H1 (cell line): ENCODE results near the gene ENTPD8. TPM values are rescaled to one million over a fixed set of nuclear protein-coding genes. Genes with fewer than 3 reads are reported as not detected.

ENCODE experiments used
- CTCF ChIA-PET: fragments of 300-600 bp; sonication (Branson Sonifier 250); formaldehyde crosslinking; loops from one replicate; lab custom pipeline; 2021; ENCODE audit not compliant: partially characterized antibody; lab: Charles Lee
- POLR2A ChIA-PET: fragments of 300-600 bp; sonication (Branson Sonifier 250); formaldehyde crosslinking; loops from one replicate; lab custom pipeline; 2021; ENCODE audit warnings: inconsistent platforms; ENCODE audit not compliant: partially characterized antibody; lab: Charles Lee
- DNase-seq, 2 experiments: peaks; one replicate each; pipeline versions ENCODE4 v3.0.0 to v3.0.0-alpha.2; 2010 to 2022; ENCODE audit warnings: low spot score in 2 of 2, low read depth in 1 of 2, mixed read lengths in 1 of 2
- FAIRE-seq: peaks from 2 replicates; lab custom pipeline; 2011; peaks lifted over from hg19 to GRCh38; lab: Jason Lieb, UNC
- H2AFZ ChIP-seq: 2 replicates; pipeline ENCODE4 v1.8.1; 2012; ENCODE audit warnings: low read length, inconsistent platforms
- H2AK5ac ChIP-seq: 2 replicates; pipeline ENCODE4 v1.6.1; 2013; ENCODE audit warnings: low read depth, low read length
- H2BK120ac ChIP-seq: replicated peaks from 2 replicates; pipeline ENCODE3; 2013; ENCODE audit warnings: low read depth, low read length, inconsistent platforms
- H2BK12ac ChIP-seq: 2 replicates; pipeline ENCODE4 v1.6.1; 2013; ENCODE audit warnings: low read depth, low read length
- H2BK15ac ChIP-seq: 2 replicates; pipeline ENCODE4 v1.6.1; 2013; ENCODE audit warnings: low read length
- H2BK20ac ChIP-seq: 2 replicates; pipeline ENCODE4 v1.6.1; 2013; ENCODE audit warnings: low read length
- H2BK5ac ChIP-seq: 2 replicates; pipeline ENCODE4 v1.6.1; 2013; ENCODE audit warnings: low read depth, low read length
- H3K14ac ChIP-seq: 2 replicates; pipeline ENCODE4 v1.6.1; 2013; ENCODE audit warnings: inconsistent platforms; ENCODE audit not compliant: insufficient read length
- H3K18ac ChIP-seq: 2 replicates; pipeline ENCODE4 v1.6.1; 2013; ENCODE audit warnings: low read length; ENCODE audit errors: extremely low read depth
- H3K23ac ChIP-seq: 2 replicates; pipeline ENCODE4 v1.6.1; 2013; ENCODE audit warnings: inconsistent platforms; ENCODE audit not compliant: insufficient read length
- H3K23me2 ChIP-seq: 2 replicates; pipeline ENCODE4 v1.6.1; 2013; ENCODE audit warnings: low read depth, low read length
- H3K27ac ChIP-seq: 2 replicates; pipeline ENCODE4 v1.6.1; 2011; ENCODE audit warnings: low read depth, low read length, inconsistent platforms
- H3K27me3 ChIP-seq, 4 experiments: replicated peaks in 1 of 4; 1 replicate in 1 of 4; 2 replicates in 3 of 4; pipeline versions ENCODE4 v1.6.1 to v1.8.1; 2011 to 2013; ENCODE audit warnings: low read length in 3 of 4, mild to moderate bottlenecking in 3 of 4, inconsistent platforms in 2 of 4, mixed read lengths in 2 of 4, moderate library complexity in 1 of 4; ENCODE audit not compliant: control insufficient read depth in 3 of 4, insufficient read depth in 3 of 4; ENCODE audit errors: extremely low read depth in 1 of 4
- H3K36me3 ChIP-seq, 4 experiments: 2 replicates each; pipeline versions ENCODE4 v1.6.1 to v1.8.1; 2011 to 2013; ENCODE audit warnings: mild to moderate bottlenecking in 4 of 4, low read length in 3 of 4, moderate library complexity in 2 of 4, control low read depth in 1 of 4, inconsistent platforms in 1 of 4; ENCODE audit not compliant: insufficient read depth in 4 of 4, control insufficient read depth in 2 of 4
- H3K4ac ChIP-seq: replicated peaks from 2 replicates; pipeline ENCODE3; 2013; ENCODE audit warnings: low read length, low read depth, mixed read lengths, inconsistent platforms; ENCODE audit not compliant: insufficient read length
- H3K4me1 ChIP-seq, 4 experiments: replicated peaks in 1 of 4; 1 replicate in 1 of 4; 2 replicates in 3 of 4; pipeline versions ENCODE4 v1.6.1 to v1.8.1; 2011 to 2013; ENCODE audit warnings: low read length in 3 of 4, inconsistent platforms in 2 of 4, mixed read lengths in 1 of 4; ENCODE audit not compliant: insufficient read depth in 4 of 4, control insufficient read depth in 3 of 4
- H3K4me2 ChIP-seq, 2 experiments: 2 replicates each; pipeline versions ENCODE4 v1.6.1 to v1.8.1; 2011 to 2013; ENCODE audit warnings: low read depth in 2 of 2, low read length in 2 of 2, control low read depth in 1 of 2, inconsistent platforms in 1 of 2, mild to moderate bottlenecking in 1 of 2; ENCODE audit not compliant: insufficient read depth in 1 of 2
- H3K4me3 ChIP-seq, 4 experiments: fragments of 200-600, 300-600 bp in 1 of 4; sonication (generic), shearing (Covaris generic), sonication (Bioruptor Twin) in 1 of 4; 2 replicates each; pipeline versions ENCODE4 v1.5.1 to v1.8.1; 2011 to 2016; ENCODE audit warnings: low read length in 4 of 4, low read depth in 3 of 4, control low read depth in 2 of 4, inconsistent platforms in 2 of 4, mild to moderate bottlenecking in 2 of 4, mixed read lengths in 1 of 4, moderate library complexity in 1 of 4; ENCODE audit not compliant: insufficient read depth in 2 of 4; ENCODE audit errors: extremely low read depth in 1 of 4
- H3K56ac ChIP-seq: replicated peaks from 2 replicates; pipeline ENCODE3; 2013; ENCODE audit warnings: low read depth, mild to moderate bottlenecking, mixed read lengths, low read length, inconsistent platforms; ENCODE audit not compliant: insufficient read length
- H3K79me1 ChIP-seq: 2 replicates; pipeline ENCODE4 v1.6.1; 2013; ENCODE audit warnings: low read depth, low read length, control low read depth
- H3K79me2 ChIP-seq, 2 experiments: 2 replicates each; pipeline versions ENCODE4 v1.6.1 to v1.8.1; 2012 to 2013; ENCODE audit warnings: low read length in 2 of 2, mild to moderate bottlenecking in 2 of 2, inconsistent platforms in 1 of 2; ENCODE audit not compliant: insufficient read depth in 2 of 2, control insufficient read depth in 1 of 2
- H3K9ac ChIP-seq, 4 experiments: replicated peaks in 1 of 4; 1 replicate in 1 of 4; 2 replicates in 3 of 4; pipeline versions ENCODE4 v1.6.1 to v1.8.1; 2011 to 2013; ENCODE audit warnings: low read depth in 3 of 4, low read length in 3 of 4, control low read depth in 2 of 4, mild to moderate bottlenecking in 2 of 4, moderate library complexity in 2 of 4, inconsistent platforms in 1 of 4; ENCODE audit errors: extremely low read depth in 1 of 4
- H3K9me3 ChIP-seq, 2 experiments: 2 replicates each; pipeline versions ENCODE4 v1.6.1 to v1.8.1; 2012 to 2013; ENCODE audit warnings: mild to moderate bottlenecking in 2 of 2, moderate library complexity in 2 of 2, control low read depth in 1 of 2, inconsistent platforms in 1 of 2, low read depth in 1 of 2, low read length in 1 of 2, mixed read lengths in 1 of 2; ENCODE audit not compliant: insufficient read depth in 2 of 2
- H4K20me1 ChIP-seq, 2 experiments: replicated peaks in 1 of 2; 2 replicates each; pipeline versions ENCODE3 to v1.8.1; 2011 to 2013; ENCODE audit warnings: inconsistent platforms in 2 of 2, low read length in 2 of 2, mild to moderate bottlenecking in 1 of 2; ENCODE audit not compliant: insufficient read depth in 2 of 2, control insufficient read depth in 1 of 2
- H4K5ac ChIP-seq: 2 replicates; pipeline ENCODE4 v1.6.1; 2013; ENCODE audit warnings: low read length, low read depth, mixed read lengths, inconsistent platforms; ENCODE audit not compliant: insufficient read length
- H4K8ac ChIP-seq: 2 replicates; pipeline ENCODE4 v1.8.0; 2013; ENCODE audit warnings: mild to moderate bottlenecking, moderate library complexity, low read length, inconsistent platforms; ENCODE audit not compliant: insufficient read depth; ENCODE audit errors: extremely low read depth
- H4K91ac ChIP-seq: replicated peaks from 2 replicates; pipeline ENCODE3; 2013; ENCODE audit warnings: low read length, mixed read lengths, inconsistent platforms; ENCODE audit not compliant: insufficient read length
- BRCA1 ChIP-seq: IDR thresholded peaks from 2 replicates; pipeline ENCODE4 v1.6.1; 2012; ENCODE audit warnings: low read depth, low read length, improper control_type of control experiment
- CBX5 ChIP-seq: fragments of 300-800, 300-1000 bp; sonication (generic); IDR thresholded peaks from 2 replicates; pipeline ENCODE4 v1.7.1; 2016; ENCODE audit warnings: antibody characterized with exemption, low read length, low read depth
- EGR1 ChIP-seq: IDR thresholded peaks from 2 replicates; pipeline ENCODE4 v1.6.1; 2011; ENCODE audit warnings: low read depth, low read length, borderline replicate concordance
- HDAC2 ChIP-seq, 2 experiments: fragments of 300-600 bp in 1 of 2; sonication (generic) in 1 of 2; IDR thresholded peaks; 2 replicates each; pipeline ENCODE4 v1.6.1; 2011 to 2012; ENCODE audit warnings: low read depth in 2 of 2, low read length in 2 of 2, mild to moderate bottlenecking in 2 of 2, moderate library complexity in 2 of 2, borderline replicate concordance in 1 of 2, inconsistent platforms in 1 of 2
- KDM1A ChIP-seq: fragments of 200-600, 300-600 bp; sonication (generic); IDR thresholded peaks from 2 replicates; pipeline ENCODE4 v1.7.1; 2016; ENCODE audit warnings: mild to moderate bottlenecking, low read length, borderline replicate concordance
- NRF1 ChIP-seq: IDR thresholded peaks from 2 replicates; pipeline ENCODE4 v1.6.1; 2011; ENCODE audit warnings: mild to moderate bottlenecking, low read depth, low read length, improper control_type of control experiment
- RBBP5 ChIP-seq: IDR thresholded peaks from 2 replicates; pipeline ENCODE4 v1.7.1; 2012; ENCODE audit warnings: low read depth, mild to moderate bottlenecking, inconsistent platforms, low read length, moderate library complexity, borderline replicate concordance
- SIN3A ChIP-seq, 2 experiments: IDR thresholded peaks in 1 of 2; conservative IDR thresholded peaks in 1 of 2; 2 replicates each; pipeline ENCODE4 v1.6.1; 2011 to 2012; ENCODE audit warnings: low read length in 2 of 2, improper control_type of control experiment in 1 of 2, low read depth in 1 of 2, mild to moderate bottlenecking in 1 of 2
- SIX5 ChIP-seq: IDR thresholded peaks from 2 replicates; pipeline ENCODE4 v1.6.1; 2011; ENCODE audit warnings: mild to moderate bottlenecking, low read depth, low read length
- YY1 ChIP-seq: IDR thresholded peaks from 2 replicates; pipeline ENCODE4 v1.6.1; 2011; ENCODE audit warnings: low read depth, mild to moderate bottlenecking, low read length
- WGBS, 2 experiments: shearing (Covaris generic) in 1 of 2; methylation state at CpG; one replicate each; pipeline versions ENCODE4 v1.1.6 to v1.1.7; 2013 to 2015; ENCODE audit warnings: low lambda C conversion rate in 2 of 2, mixed read lengths in 2 of 2, inconsistent platforms in 1 of 2, low coverage in 1 of 2, missing lambda C conversion rate in 1 of 2; ENCODE audit not compliant: insufficient replicate concordance in 2 of 2, insufficient coverage in 1 of 2, insufficient read length in 1 of 2; ENCODE audit errors: extremely low coverage in 1 of 2, missing lambda C conversion rate in 1 of 2; 5-methylcytosine and 5-hydroxymethylcytosine counted together
- polyA plus RNA-seq, 7 experiments: library from polyadenylated mRNA; depleted of rRNA in 3 of 7; stranded (reverse) in 5 of 7; unstranded in 2 of 7; fragments of >200 nt in 5 of 7; fragments of 200-250 nt in 2 of 7; gene quantifications; 1 replicate in 5 of 7; 2 replicates in 1 of 7; 4 replicates in 1 of 7; pipeline versions ENCODE4 v1.2.1 to v1.2.3, GENCODE V29; 2011 to 2013; ENCODE audit warnings: missing spikeins in 2 of 7, mixed read lengths in 2 of 7
- total RNA-seq: library from RNA; stranded (reverse); fragmentation: NEBNext Ultra II Directional; extraction: Animal tissue kit (Norgen Biotek cat#: 25700); gene quantifications from 2 replicates; pipeline ENCODE4 v1.2.1, GENCODE V29; 2021

ENTPD8 gene
- total and polyA plus RNA-seq, 2 of the 8 experiments (the other 6 are each of a cell fraction or from before 2014, with no cell fraction given) = 0.48 to 0.51 TPM

- Histone ChIP-seq H2BK120ac (no peak overlapping the region), H3K56ac (no peak overlapping the region), H3K18ac (no peak overlapping the region), H4K8ac (no peak overlapping the region), H3K79me1 (no peaks in the 10 kb centered on the region), H3K79me2 (no peaks in the 10 kb centered on the region), H2BK5ac (no peak overlapping the region), H3K14ac (no peak overlapping the region), H3K9me3 (no peaks in the 10 kb centered on the region), H4K5ac (no peak overlapping the region), H3K9ac (no peak overlapping the region), H3K27me3 (no peaks in the 10 kb centered on the region; a peak in 1 of 7 replicates), H3K4me2 (no peak overlapping the region), H3K23ac (no peak overlapping the region), H2AFZ (no peak overlapping the region)
- FAIRE-seq (no peak), DNase-seq (no peak)
- ChIA-PET CTCF (interaction anchor here (1.0 to 1.1 kb wide), 2 partner anchors 11 to 161 kb away, joined by 3 read pairs; no protein-coding TSS in a partner anchor), POLR2A (no interaction called here)
- TF ChIP-seq SIN3A (conservative IDR thresholded peaks at IDR 0.05 in 1 of 2, IDR thresholded peaks at IDR 0.05 in 1 of 2; ENCODE audit: low read depth in 1 of 2, low read length in 2 of 2) (no peak), BRCA1 (no peak), SIX5 (no peak), EGR1 (no peak), NRF1 (no peak), YY1 (no peak), CBX5 (no peak), RBBP5 (no peak), HDAC2 (IDR thresholded peaks at IDR 0.05; ENCODE audit: borderline replicate concordance in 1 of 2, low read depth in 2 of 2, low read length in 2 of 2) (no peak), KDM1A (no peak)
- TF ChIP-seq, all 59 proteins: peak for 0
- Histone ChIP-seq H3K27ac (no peak overlapping the region), H3K36me3 (peaks cover 0 to 9% (median 3%) of the 10 kb centered on the region in 4 experiments; a peak in 3 of 8 replicates), H4K91ac (no peak overlapping the region), H2BK20ac (no peak overlapping the region), H3K4ac (no peak overlapping the region), H4K20me1 (peaks cover 0 to 6% of the 10 kb centered on the region in 2 experiments), H2AK5ac (no peak overlapping the region), H2BK15ac (no peak overlapping the region), H3K4me1 (peaks cover 0 to 2% (median under 1%) of the 10 kb centered on the region in 4 experiments; a peak in 2 of 7 replicates), H2BK12ac (no peak overlapping the region), H3K23me2 (no peaks in the 10 kb centered on the region; the same call in 1 of the 2 replicates), H3K4me3 (no peak overlapping the region)
- WGBS, 2 experiments = 96% methylated on average over 22 of the region's 27 CpGs; no CpG with 5 or more reads in 1 of the 2 experiments
Observed at GRCh38 chr9:137447722-137448601, 6.8 kb upstream of the ENTPD8 start.
